DND-41 (cell line): Measurements from ENCODE around the gene RIOK2.

ENCODE experiments used
- ATAC-seq: fragments of 200-7000 bp; cut with Tn5 transposase; 3 replicates; pipeline ENCODE4 v1.9.1; 2021; ENCODE audit warnings: low read depth; ENCODE audit not compliant: insufficient read depth
- DNase-seq: peaks from one replicate; pipeline ENCODE4 v3.0.0-alpha.2; 2020
- H2AFZ ChIP-seq: 2 replicates; pipeline ENCODE4 v1.6.0; 2012; ENCODE audit warnings: low read depth, low read length
- H3K27ac ChIP-seq: 2 replicates; pipeline ENCODE4 v1.5.1; 2012; ENCODE audit warnings: low read length, inconsistent platforms
- H3K27me3 ChIP-seq: fragments of 200-600 bp; sonication (generic); 2 replicates; pipeline ENCODE4 v1.6.0; 2012; ENCODE audit warnings: low read length, mild to moderate bottlenecking, inconsistent platforms; ENCODE audit not compliant: insufficient read depth, poor library complexity
- H3K36me3 ChIP-seq: 2 replicates; pipeline ENCODE4 v1.5.1; 2012; ENCODE audit warnings: low read length, inconsistent platforms; ENCODE audit not compliant: insufficient read depth
- H3K4me1 ChIP-seq: 2 replicates; pipeline ENCODE4 v1.5.1; 2012; ENCODE audit warnings: mild to moderate bottlenecking, low read length; ENCODE audit not compliant: insufficient read depth
- H3K4me2 ChIP-seq: 2 replicates; pipeline ENCODE4 v1.6.0; 2012; ENCODE audit warnings: mild to moderate bottlenecking, moderate library complexity, low read length, inconsistent platforms; ENCODE audit not compliant: insufficient read depth
- H3K4me3 ChIP-seq, 2 experiments: fragments of 200-600 bp in 1 of 2; shearing (Covaris generic) in 1 of 2; 2 replicates each; pipeline ENCODE4 v1.5.1; 2012 to 2016; ENCODE audit warnings: inconsistent platforms in 2 of 2, low read length in 2 of 2, mild to moderate bottlenecking in 2 of 2, low read depth in 1 of 2, moderate library complexity in 1 of 2
- H3K79me2 ChIP-seq: 2 replicates; pipeline ENCODE4 v1.6.0; 2012; ENCODE audit warnings: low read length, inconsistent platforms; ENCODE audit not compliant: insufficient read depth
- H3K9ac ChIP-seq: 2 replicates; pipeline ENCODE4 v1.6.0; 2012; ENCODE audit warnings: low read depth, mild to moderate bottlenecking, inconsistent platforms, low read length, moderate library complexity
- H3K9me3 ChIP-seq: 2 replicates; pipeline ENCODE4 v1.5.1; 2012; ENCODE audit warnings: low read length, moderate library complexity, mild to moderate bottlenecking, inconsistent platforms; ENCODE audit not compliant: insufficient read depth, severe bottlenecking
- H4K20me1 ChIP-seq: 2 replicates; pipeline ENCODE4 v1.6.0; 2012; ENCODE audit warnings: low read length; ENCODE audit not compliant: insufficient read depth
- EZH2 ChIP-seq: IDR thresholded peaks from 3 replicates; pipeline ENCODE4 v1.6.1; 2012; ENCODE audit warnings: borderline replicate concordance, low read depth, mild to moderate bottlenecking, moderate library complexity, low read length, inconsistent platforms; ENCODE audit not compliant: severe bottlenecking
- TF ChIP-seq, protein P1 (sequence below): IDR thresholded peaks from 2 replicates; pipeline ENCODE4 v1.5.1; 2012; ENCODE audit warnings: borderline replicate concordance, low read length, moderate library complexity, mild to moderate bottlenecking; ENCODE audit not compliant: poor library complexity, severe bottlenecking; ENCODE audit errors: extremely low read depth

Gene RIOK2

DNA sequence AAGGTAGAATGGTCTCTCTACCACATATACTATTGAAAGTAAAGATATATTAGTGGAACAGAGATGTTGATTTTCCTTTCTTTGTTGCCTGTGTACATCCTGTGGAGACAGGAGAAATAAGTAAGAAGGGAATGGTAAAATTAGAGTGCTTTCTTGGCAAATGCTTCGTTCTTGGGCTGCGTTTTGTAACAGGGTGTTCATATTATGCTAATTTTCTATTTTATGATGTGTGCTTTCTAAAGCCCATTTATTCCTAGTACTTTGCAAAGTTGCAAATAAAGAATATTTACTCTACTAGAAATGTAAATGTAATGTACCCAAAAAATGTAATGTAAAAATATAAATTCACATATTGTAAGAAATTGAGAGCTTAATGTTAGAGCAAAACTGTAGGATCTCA, 40.5 kb upstream of the RIOK2 start:
- TF ChIP-seq, protein P1, sequence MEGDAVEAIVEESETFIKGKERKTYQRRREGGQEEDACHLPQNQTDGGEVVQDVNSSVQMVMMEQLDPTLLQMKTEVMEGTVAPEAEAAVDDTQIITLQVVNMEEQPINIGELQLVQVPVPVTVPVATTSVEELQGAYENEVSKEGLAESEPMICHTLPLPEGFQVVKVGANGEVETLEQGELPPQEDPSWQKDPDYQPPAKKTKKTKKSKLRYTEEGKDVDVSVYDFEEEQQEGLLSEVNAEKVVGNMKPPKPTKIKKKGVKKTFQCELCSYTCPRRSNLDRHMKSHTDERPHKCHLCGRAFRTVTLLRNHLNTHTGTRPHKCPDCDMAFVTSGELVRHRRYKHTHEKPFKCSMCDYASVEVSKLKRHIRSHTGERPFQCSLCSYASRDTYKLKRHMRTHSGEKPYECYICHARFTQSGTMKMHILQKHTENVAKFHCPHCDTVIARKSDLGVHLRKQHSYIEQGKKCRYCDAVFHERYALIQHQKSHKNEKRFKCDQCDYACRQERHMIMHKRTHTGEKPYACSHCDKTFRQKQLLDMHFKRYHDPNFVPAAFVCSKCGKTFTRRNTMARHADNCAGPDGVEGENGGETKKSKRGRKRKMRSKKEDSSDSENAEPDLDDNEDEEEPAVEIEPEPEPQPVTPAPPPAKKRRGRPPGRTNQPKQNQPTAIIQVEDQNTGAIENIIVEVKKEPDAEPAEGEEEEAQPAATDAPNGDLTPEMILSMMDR: no peak
- no peak for TF ChIP-seq EZH2
- H3K4me1 ChIP-seq: no peaks in the 10 kb centered on the region
- H3K27ac ChIP-seq: no peak overlapping the region
- ATAC-seq: no peak
- no peaks in the 10 kb centered on the region for H3K9me3 ChIP-seq
- H3K36me3 ChIP-seq: 0 out of 2 replicates have a peak, but pooled peaks cover 3% of the 10 kb centered on the region
- H3K79me2 ChIP-seq: no peaks in the 10 kb centered on the region
- H3K27me3 ChIP-seq: no peaks in the 10 kb centered on the region
- no peak overlapping the region for H3K9ac ChIP-seq
- DNase-seq: no peak
- no peak overlapping the region for H3K4me2 ChIP-seq
- H3K4me3 ChIP-seq: no peak overlapping the region
- peak overlapping the region; percentile 33; the same call in 1 of the 2 replicates for H2AFZ ChIP-seq
- no peaks in the 10 kb centered on the region for H4K20me1 ChIP-seq

DNA sequence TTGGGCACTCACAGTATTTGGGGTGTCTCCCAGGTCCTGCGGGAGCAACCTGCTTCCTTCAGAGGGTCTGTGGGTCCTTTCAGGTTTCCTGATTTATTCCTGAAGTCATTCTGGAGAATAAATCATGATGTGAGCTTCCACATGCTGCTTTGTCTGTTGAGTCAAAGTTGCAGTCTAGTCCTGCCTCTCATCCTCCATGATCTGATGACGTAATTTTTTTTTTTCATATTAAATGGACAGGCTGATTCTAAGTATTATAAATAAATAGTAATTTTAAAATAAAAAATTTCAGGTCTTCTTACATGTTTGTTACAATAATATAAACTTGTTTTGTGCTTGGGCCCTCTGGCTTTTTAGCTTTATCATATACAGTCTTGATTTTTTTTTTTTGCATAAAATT, 26.3 kb upstream of the RIOK2 start:
- H3K9me3 ChIP-seq: peaks cover 7% of the 10 kb centered on the region
- H2AFZ ChIP-seq: peak overlapping the region; percentile 77
- H4K20me1 ChIP-seq: no peaks in the 10 kb centered on the region
- peaks cover 22% of the 10 kb centered on the region for H3K4me1 ChIP-seq
- 0 out of 2 replicates have a peak, but pooled peaks cover 3% of the 10 kb centered on the region for H3K79me2 ChIP-seq
- no peaks in the 10 kb centered on the region for H3K36me3 ChIP-seq
- TF ChIP-seq, protein P1: no peak
- no peak for TF ChIP-seq EZH2
- ATAC-seq: no peak
- no peaks in the 10 kb centered on the region for H3K27me3 ChIP-seq
- peak overlapping the region; percentile 92 for H3K27ac ChIP-seq
- DNase-seq: no peak
- H3K4me2 ChIP-seq: peak overlapping the region; percentile 56
- H3K4me3 ChIP-seq: no peak overlapping the region
- H3K9ac ChIP-seq: peak overlapping the region; percentile 46

DNA sequence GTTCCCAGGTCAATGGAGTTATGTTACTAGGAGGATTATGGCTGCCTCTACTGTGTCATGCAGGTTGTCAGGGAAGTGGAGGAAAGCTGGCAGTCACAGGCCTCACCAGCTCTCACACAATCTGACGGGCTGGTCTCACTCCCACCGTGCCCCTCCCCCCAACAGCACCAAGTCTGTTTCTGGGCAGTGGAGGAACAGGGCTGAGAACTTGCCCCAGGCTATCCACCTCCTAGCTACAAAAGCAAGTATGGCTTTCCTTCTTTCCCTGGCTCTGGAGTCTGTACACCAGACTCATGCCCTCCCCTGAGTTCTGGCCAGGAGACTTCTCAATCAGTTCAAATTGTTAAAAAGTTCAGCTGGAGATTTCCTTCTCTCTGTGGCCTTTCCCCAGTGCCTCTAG, 25.7 kb upstream of the RIOK2 start:
- TF ChIP-seq, protein P1: no peak
- TF ChIP-seq EZH2: no peak
- Histone ChIP-seq H3K4me3 (peak overlapping the region in 1 of 2 experiments; percentile 41; a peak in 2 of 4 replicates), H3K27me3 (no peaks in the 10 kb centered on the region), H3K36me3 (no peaks in the 10 kb centered on the region), H3K9me3 (peaks cover 7% of the 10 kb centered on the region), H3K4me2 (peak overlapping the region; percentile 56), H4K20me1 (no peaks in the 10 kb centered on the region), H3K27ac (peak overlapping the region; percentile 92), H3K4me1 (peaks cover 22% of the 10 kb centered on the region), H2AFZ (peak overlapping the region; percentile 77), H3K79me2 (0 out of 2 replicates have a peak, but pooled peaks cover 3% of the 10 kb centered on the region), H3K9ac (peak overlapping the region; percentile 46)
- peak; percentile 48 for ATAC-seq
- DNase-seq: no peak
